Hepatocyte (in vitro differentiated cells): Measurements from ENCODE around the gene TOGARAM1. TPM values are rescaled to one million over a fixed set of nuclear protein-coding genes. Genes with fewer than 3 reads are reported as not detected.

Experiments used
- DNase-seq: peaks from one replicate; pipeline ENCODE4 v3.0.0-alpha.2; 2016; ENCODE audit warnings: low spot score
- H2AFZ ChIP-seq: fragments of 200-600 bp; sonication (generic); 2 replicates; pipeline ENCODE4 v1.6.0; 2016; ENCODE audit warnings: antibody characterized with exemption, mild to moderate bottlenecking
- H3K27ac ChIP-seq: fragments of 200-600 bp; sonication (generic); 2 replicates; pipeline ENCODE4 v1.5.1; 2016; ENCODE audit warnings: mild to moderate bottlenecking
- H3K27me3 ChIP-seq: fragments of 200-600 bp; sonication (generic); 2 replicates; pipeline ENCODE4 v1.6.1; 2016
- H3K36me3 ChIP-seq: fragments of 200-600 bp; sonication (generic); replicated peaks from 2 replicates; pipeline ENCODE4 v1.5.1; 2016; ENCODE audit warnings: low read depth; ENCODE audit not compliant: insufficient read depth
- H3K4me1 ChIP-seq: fragments of 200-600 bp; sonication (generic); 2 replicates; pipeline ENCODE4 v1.5.1; 2016; ENCODE audit warnings: mild to moderate bottlenecking, moderate library complexity; ENCODE audit not compliant: insufficient read depth
- H3K4me2 ChIP-seq: fragments of 200-600 bp; sonication (generic); 2 replicates; pipeline ENCODE4 v1.6.0; 2016
- H3K4me3 ChIP-seq: fragments of 200-600 bp; sonication (generic); 2 replicates; pipeline ENCODE4 v1.5.1; 2016; ENCODE audit warnings: mild to moderate bottlenecking
- H3K79me2 ChIP-seq: fragments of 200-600 bp; sonication (generic); 2 replicates; pipeline ENCODE4 v1.6.0; 2017; ENCODE audit warnings: mild to moderate bottlenecking
- H3K9me2 ChIP-seq: fragments of 200-600 bp; sonication (generic); replicated peaks from 2 replicates; pipeline ENCODE4 v1.6.0; 2017; ENCODE audit warnings: mild to moderate bottlenecking; ENCODE audit not compliant: insufficient read depth
- H3K9me3 ChIP-seq: fragments of 200-600 bp; sonication (generic); 2 replicates; pipeline ENCODE4 v1.5.1; 2016; ENCODE audit warnings: low read depth, mild to moderate bottlenecking
- H4K20me1 ChIP-seq: fragments of 200-600 bp; sonication (generic); 2 replicates; pipeline ENCODE4 v1.6.0; 2016; ENCODE audit warnings: mild to moderate bottlenecking; ENCODE audit not compliant: insufficient read depth, poor library complexity, severe bottlenecking
- EZH2 ChIP-seq: fragments of 200-600 bp; sonication (generic); IDR thresholded peaks from 2 replicates; pipeline ENCODE4 v1.6.1; 2016; ENCODE audit warnings: antibody characterized with exemption, mild to moderate bottlenecking, borderline replicate concordance
- EZH2phosphoT487 ChIP-seq: fragments of 200-600 bp; sonication (generic); IDR thresholded peaks from one replicate; pipeline ENCODE4 v1.6.1; 2018; ENCODE audit warnings: antibody characterized with exemption, mild to moderate bottlenecking, low read depth, moderate library complexity; ENCODE audit not compliant: unreplicated experiment, severe bottlenecking
- WGBS: methylation state at CpG from one replicate; pipeline ENCODE4 v1.1.6; 2016; ENCODE audit warnings: low lambda C conversion rate; ENCODE audit errors: missing lambda C conversion rate; 5-methylcytosine and 5-hydroxymethylcytosine counted together
- polyA plus RNA-seq: library from polyadenylated mRNA; unstranded; fragments of >200 nt; fragmentation: Nextera tagmentation; extraction: Ambion mirVana; gene quantifications from 2 replicates; pipeline ENCODE4 v1.2.1, GENCODE V29; 2016
- small RNA-seq: library from RNA; depleted of rRNA; stranded (forward); fragments of <200 nt; gene quantifications from one replicate; pipeline ENCODE3, GENCODE V24; 2014
- total RNA-seq: library from RNA; depleted of rRNA; stranded (reverse); fragments of >200 nt; gene quantifications from 2 replicates; pipeline ENCODE4 v1.2.3, GENCODE V29; 2014
- TF ChIP-seq, protein P1 (sequence below): fragments of 200-600 bp; sonication (generic); IDR thresholded peaks from 2 replicates; pipeline ENCODE4 v1.5.1; 2016; ENCODE audit warnings: antibody characterized with exemption, mild to moderate bottlenecking; ENCODE audit not compliant: poor library complexity

The TOGARAM1 gene
- total and polyA plus RNA-seq, 2 experiments from 2014 or later = 9.3 to 36.2 TPM

GRCh38 chr14:45123271-45123670 lies 161.3 kb downstream of the TOGARAM1 start:
- H3K4me2 ChIP-seq = no peak overlapping the region
- H3K36me3 ChIP-seq = no peaks in the 10 kb centered on the region
- no peak overlapping the region for H3K4me3 ChIP-seq
- TF ChIP-seq EZH2phosphoT487 (no peak), EZH2 (no peak)
- TF ChIP-seq, protein P1, sequence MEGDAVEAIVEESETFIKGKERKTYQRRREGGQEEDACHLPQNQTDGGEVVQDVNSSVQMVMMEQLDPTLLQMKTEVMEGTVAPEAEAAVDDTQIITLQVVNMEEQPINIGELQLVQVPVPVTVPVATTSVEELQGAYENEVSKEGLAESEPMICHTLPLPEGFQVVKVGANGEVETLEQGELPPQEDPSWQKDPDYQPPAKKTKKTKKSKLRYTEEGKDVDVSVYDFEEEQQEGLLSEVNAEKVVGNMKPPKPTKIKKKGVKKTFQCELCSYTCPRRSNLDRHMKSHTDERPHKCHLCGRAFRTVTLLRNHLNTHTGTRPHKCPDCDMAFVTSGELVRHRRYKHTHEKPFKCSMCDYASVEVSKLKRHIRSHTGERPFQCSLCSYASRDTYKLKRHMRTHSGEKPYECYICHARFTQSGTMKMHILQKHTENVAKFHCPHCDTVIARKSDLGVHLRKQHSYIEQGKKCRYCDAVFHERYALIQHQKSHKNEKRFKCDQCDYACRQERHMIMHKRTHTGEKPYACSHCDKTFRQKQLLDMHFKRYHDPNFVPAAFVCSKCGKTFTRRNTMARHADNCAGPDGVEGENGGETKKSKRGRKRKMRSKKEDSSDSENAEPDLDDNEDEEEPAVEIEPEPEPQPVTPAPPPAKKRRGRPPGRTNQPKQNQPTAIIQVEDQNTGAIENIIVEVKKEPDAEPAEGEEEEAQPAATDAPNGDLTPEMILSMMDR = no peak
- H3K27me3 ChIP-seq = no peaks in the 10 kb centered on the region
- DNase-seq = no peak
- no peaks in the 10 kb centered on the region for H3K9me3 ChIP-seq
- H3K27ac ChIP-seq = no peak overlapping the region
- H3K79me2 ChIP-seq = peaks cover 9% of the 10 kb centered on the region
- H4K20me1 ChIP-seq = no peaks in the 10 kb centered on the region
- H3K4me1 ChIP-seq = no peaks in the 10 kb centered on the region
- WGBS = over 99% methylated on average over 3 of the region's 3 CpGs
- no peak overlapping the region for H2AFZ ChIP-seq
- H3K9me2 ChIP-seq = no peaks in the 10 kb centered on the region

Small RNAs within 50 kb of the gene (small RNA-seq; reads per million reads assigned to genes)
- gene RF00151 (not detected), gene SNORD127 (6,278 reads per million, percentile 100 among the genes with 10 or more reads in this experiment)

Other genes with a start within 250 kb of the TOGARAM1 start
- gene KLHL28, start 243 bp upstream of the TOGARAM1 start, total RNA-seq = 14.2 and 16.2 TPM in 2 replicates
- 5.3 and 5.6 TPM in 2 replicates for gene KLHL28, start 243 bp upstream of the TOGARAM1 start, polyA plus RNA-seq
- 32.5 and 38.9 TPM in 2 replicates for gene PRPF39, start 121.9 kb downstream of the TOGARAM1 start, total RNA-seq
- 18.2 and 27.8 TPM in 2 replicates for gene PRPF39, start 121.9 kb downstream of the TOGARAM1 start, polyA plus RNA-seq
- gene FKBP3, start 172.3 kb downstream of the TOGARAM1 start, total RNA-seq = 52.4 and 63.7 TPM in 2 replicates
- gene FKBP3, start 172.3 kb downstream of the TOGARAM1 start, polyA plus RNA-seq = 117 and 119 TPM in 2 replicates
- 4.8 and 5.4 TPM in 2 replicates for gene FANCM, start 173.7 kb downstream of the TOGARAM1 start, total RNA-seq
- 1.9 and 3.2 TPM in 2 replicates for gene FANCM, start 173.7 kb downstream of the TOGARAM1 start, polyA plus RNA-seq